Measurements from ENCODE around the gene DUSP7.

DNA sequence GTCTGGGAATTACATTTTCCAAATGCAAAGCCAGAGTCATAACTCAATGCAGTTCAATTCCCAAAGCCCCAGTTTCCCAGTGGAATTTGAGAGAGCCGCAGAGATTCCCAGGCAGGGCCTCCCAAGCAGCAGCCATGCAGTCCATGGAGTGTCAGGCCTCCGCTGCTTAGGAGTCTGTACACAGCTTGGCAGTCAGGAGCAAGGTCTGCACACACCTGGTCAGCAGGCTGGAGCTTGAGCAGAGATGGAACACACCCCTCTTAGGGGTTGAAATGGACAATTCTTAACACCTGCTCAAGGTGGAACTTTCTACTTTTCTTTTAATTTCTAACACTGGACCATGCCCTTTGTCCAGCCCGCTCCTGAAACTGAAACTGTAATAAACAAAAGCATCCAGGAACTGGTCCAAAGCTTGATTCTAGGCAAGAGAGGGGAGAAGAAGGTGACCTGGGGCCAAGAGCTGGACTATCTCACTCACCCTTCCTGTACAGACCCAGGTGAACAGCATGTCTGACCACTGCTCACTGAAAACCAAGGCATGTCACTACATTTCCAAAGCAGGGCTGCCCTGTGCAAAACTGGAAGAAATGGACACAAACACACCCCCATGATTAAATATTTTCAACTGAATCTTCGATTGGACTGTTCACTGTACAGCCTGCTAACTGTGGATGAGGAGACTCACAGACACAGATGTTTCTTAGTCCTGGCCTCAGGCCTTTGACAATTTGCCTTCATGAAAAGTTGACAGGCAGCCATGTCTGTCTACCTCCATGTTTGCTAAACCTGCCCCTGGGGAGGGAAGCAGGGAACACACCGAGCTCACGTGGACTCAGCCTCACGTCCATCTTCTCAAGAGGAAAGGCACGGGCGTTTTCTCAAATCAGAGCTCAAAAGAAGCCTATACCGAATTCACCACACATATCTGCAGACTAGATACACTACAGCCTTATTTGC lies 48.6 kb upstream of the DUSP7 start:
- TF ChIP-seq CTCF (IDR thresholded peaks at IDR 0.05 in 4 of 5, conservative IDR thresholded peaks at IDR 0.05 in 1 of 5) = no peak
- TF ChIP-seq POLR2A (IDR thresholded peaks at IDR 0.05) = no peak
